Central memory CD8-positive, alpha-beta T cell (primary cell): ENCODE data around the gene TGFB1.
"Not testable (repeated sequence)": the region's sequence is repeated elsewhere in the genome, so short reads cannot be mapped to it uniquely, and the experiment has no call there.

ENCODE experiments used
- ATAC-seq: fragments of 150-1000 bp; cut with Tn5 transposase; replicated peaks from 2 replicates; pipeline ENCODE4 v1.10.0; 2022; ENCODE audit warnings: mild to moderate bottlenecking, moderate FRiP score, moderate number of reproducible peaks; ENCODE audit not compliant: poor library complexity, severe bottlenecking; ENCODE audit errors: extremely low read depth
- DNase-seq, 2 donors: peaks; one replicate each; pipeline ENCODE4 v3.0.0; 2021; ENCODE audit warnings: low spot score in 2 of 2
- H3K27ac Mint-ChIP-seq: one replicate; pipeline ENCODE4 v1.8.0; 2022; ENCODE audit warnings: low read depth, mild to moderate bottlenecking, moderate library complexity, mixed read lengths
- H3K27me3 Mint-ChIP-seq: one replicate; pipeline ENCODE4 v1.8.0; 2022; ENCODE audit warnings: mixed read lengths
- H3K36me3 Mint-ChIP-seq: one replicate; pipeline ENCODE4 v1.8.0; 2022; ENCODE audit warnings: mild to moderate bottlenecking, moderate library complexity, mixed read lengths; ENCODE audit not compliant: insufficient read depth
- H3K4me1 Mint-ChIP-seq: one replicate; pipeline ENCODE4 v1.8.0; 2022; ENCODE audit warnings: mixed read lengths
- H3K4me3 Mint-ChIP-seq: one replicate; pipeline ENCODE4 v1.8.0; 2022; ENCODE audit warnings: mild to moderate bottlenecking, moderate library complexity, mixed read lengths
- H3K9me3 Mint-ChIP-seq: one replicate; pipeline ENCODE4 v1.8.0; 2022; ENCODE audit warnings: mixed read lengths

TGFB1 gene

GRCh38 chr19:41384351-41384750 is 30.6 kb upstream of the TGFB1 start:
- ATAC-seq (no peak), DNase-seq (no peak)
- no peak overlapping the region for H3K27ac Mint-ChIP-seq
- H3K9me3 Mint-ChIP-seq, result no peaks in the 10 kb centered on the region
- H3K27me3 Mint-ChIP-seq, result no peaks in the 10 kb centered on the region
- no peak overlapping the region for H3K4me3 Mint-ChIP-seq
- peaks cover 9% of the 10 kb centered on the region for H3K36me3 Mint-ChIP-seq
- no peaks in the 10 kb centered on the region for H3K4me1 Mint-ChIP-seq

GRCh38 chr19:41381536-41381935 is 27.8 kb upstream of the TGFB1 start:
- DNase-seq, ATAC-seq, H3K27ac Mint-ChIP-seq, H3K9me3 Mint-ChIP-seq, H3K27me3 Mint-ChIP-seq, H3K36me3 Mint-ChIP-seq, H3K4me3 Mint-ChIP-seq: not testable (repeated sequence)
- peaks cover 14% of the 10 kb centered on the region for H3K4me1 Mint-ChIP-seq

GRCh38 chr19:41377977-41378709 is 24.4 kb upstream of the TGFB1 start:
- DNase-seq (no peak), ATAC-seq (no peak)
- Mint-ChIP-seq H3K27me3 (no peaks in the 10 kb centered on the region), H3K4me1 (peaks cover 20% of the 10 kb centered on the region), H3K27ac (peak overlapping the region; percentile 40), H3K36me3 (peaks cover 7% of the 10 kb centered on the region), H3K9me3 (no peaks in the 10 kb centered on the region), H3K4me3 (no peak overlapping the region)

GRCh38 chr19:41376998-41377365 is 23.3 kb upstream of the TGFB1 start:
- Mint-ChIP-seq H3K4me1 (peaks cover 20% of the 10 kb centered on the region), H3K4me3 (peak overlapping the region; percentile 62), H3K36me3 (peaks cover 4% of the 10 kb centered on the region), H3K9me3 (no peaks in the 10 kb centered on the region), H3K27ac (peak overlapping the region; percentile 29), H3K27me3 (no peaks in the 10 kb centered on the region)
- ATAC-seq (peak; percentile 63), DNase-seq (no peak)

GRCh38 chr19:41376241-41376997 is 22.7 kb upstream of the TGFB1 start, which contains the start of gene TMEM91:
TSS of gene TMEM91 (plus strand) at chr19:41376533. CDS start at chr19:41378310, 1,777 bp downstream.
- Mint-ChIP-seq H3K36me3 (peaks cover 4% of the 10 kb centered on the region), H3K27ac (peak within 1 kb of the TSS; percentile 29)

GRCh38 chr19:41373993-41374392 is 20.3 kb upstream of the TGFB1 start:
- DNase-seq, result no peak
- no peak overlapping the region for H3K4me3 Mint-ChIP-seq
- peak overlapping the region; percentile 57 for H3K27ac Mint-ChIP-seq
- H3K9me3 Mint-ChIP-seq, result no peaks in the 10 kb centered on the region
- H3K36me3 Mint-ChIP-seq, result peaks cover 3% of the 10 kb centered on the region
- H3K4me1 Mint-ChIP-seq, result peaks cover 26% of the 10 kb centered on the region
- H3K27me3 Mint-ChIP-seq, result no peaks in the 10 kb centered on the region
- ATAC-seq, result no peak

More at GRCh38 chr19:41376241-41376997, 22.7 kb upstream of the TGFB1 start, which contains the start of gene TMEM91:
- no peaks in the 10 kb centered on the region for H3K9me3 Mint-ChIP-seq
- peak within 1 kb of the TSS; percentile 62 for H3K4me3 Mint-ChIP-seq
- DNase-seq, result no peak
- peaks cover 22% of the 10 kb centered on the region for H3K4me1 Mint-ChIP-seq
- ATAC-seq, result peak; percentile 56
- no peaks in the 10 kb centered on the region for H3K27me3 Mint-ChIP-seq

- Mint-ChIP-seq H3K9me3 (no peaks in the 10 kb centered on the region), H3K27me3 (no peaks in the 10 kb centered on the region), H3K27ac (no peak overlapping the region), H3K4me3 (no peak overlapping the region), H3K4me1 (peaks cover 21% of the 10 kb centered on the region), H3K36me3 (peaks cover 3% of the 10 kb centered on the region)
- DNase-seq (no peak), ATAC-seq (no peak)
Observed at GRCh38 chr19:41372501-41372900, 18.8 kb upstream of the TGFB1 start.

GRCh38 chr19:41371541-41371940 is 17.8 kb upstream of the TGFB1 start:
- no peak for ATAC-seq
- H3K27me3 Mint-ChIP-seq, result no peaks in the 10 kb centered on the region
- H3K4me1 Mint-ChIP-seq, result peaks cover 17% of the 10 kb centered on the region
- no peak for DNase-seq
- peaks cover 4% of the 10 kb centered on the region for H3K36me3 Mint-ChIP-seq
- no peak overlapping the region for H3K27ac Mint-ChIP-seq
- H3K4me3 Mint-ChIP-seq, result no peak overlapping the region
- H3K9me3 Mint-ChIP-seq, result no peaks in the 10 kb centered on the region

- not testable (repeated sequence) for H3K27me3 Mint-ChIP-seq, ATAC-seq, H3K9me3 Mint-ChIP-seq, H3K4me3 Mint-ChIP-seq, DNase-seq, H3K27ac Mint-ChIP-seq, H3K36me3 Mint-ChIP-seq
- peaks cover 19% of the 10 kb centered on the region for H3K4me1 Mint-ChIP-seq
Observed at GRCh38 chr19:41371119-41371518, 17.4 kb upstream of the TGFB1 start.

- no peak for ATAC-seq
- no peak overlapping the region for H3K27ac Mint-ChIP-seq
Observed at GRCh38 chr19:41369769-41370168, 16.0 kb upstream of the TGFB1 start.

GRCh38 chr19:41367848-41368301 is 14.2 kb upstream of the TGFB1 start:
- no peak for ATAC-seq
- Mint-ChIP-seq H3K27me3 (no peaks in the 10 kb centered on the region), H3K4me1 (peaks cover 28% of the 10 kb centered on the region), H3K9me3 (no peaks in the 10 kb centered on the region), H3K27ac (no peak overlapping the region), H3K4me3 (no peak overlapping the region), H3K36me3 (peaks cover 12% of the 10 kb centered on the region)
- no peak for DNase-seq

More at GRCh38 chr19:41369769-41370168, 16.0 kb upstream of the TGFB1 start:
- Mint-ChIP-seq H3K9me3 (no peaks in the 10 kb centered on the region), H3K4me1 (peaks cover 17% of the 10 kb centered on the region), H3K4me3 (no peak overlapping the region), H3K27me3 (no peaks in the 10 kb centered on the region), H3K36me3 (peaks cover 4% of the 10 kb centered on the region)
- DNase-seq, result no peak

- Mint-ChIP-seq H3K4me3 (no peak overlapping the region), H3K27ac (no peak overlapping the region), H3K9me3 (no peaks in the 10 kb centered on the region)
Observed at GRCh38 chr19:41366089-41366488, 12.4 kb upstream of the TGFB1 start.

More at GRCh38 chr19:41366089-41366488, 12.4 kb upstream of the TGFB1 start:
- Mint-ChIP-seq H3K27me3 (no peaks in the 10 kb centered on the region), H3K36me3 (peaks cover 14% of the 10 kb centered on the region), H3K4me1 (peaks cover 28% of the 10 kb centered on the region)
- ATAC-seq, result no peak
- no peak for DNase-seq
